GM21447 (cell line): ENCODE data around the gene LOXL3.
A peak's percentile ranks its signal among the peaks of the same experiment; 100 is the strongest.

ENCODE experiments used
- ATAC-seq: cut with Tn5 transposase; IDR thresholded peaks from one replicate; pipeline ENCODE4 v1.9.1; 2021; ENCODE audit not compliant: unreplicated experiment

Gene LOXL3

GRCh38 chr2:74510272-74510671, 43.5 kb downstream of the LOXL3 start:
- no peak for ATAC-seq

GRCh38 chr2:74507926-74508520, 45.7 kb downstream of the LOXL3 start:
- no peak for ATAC-seq

DNA sequence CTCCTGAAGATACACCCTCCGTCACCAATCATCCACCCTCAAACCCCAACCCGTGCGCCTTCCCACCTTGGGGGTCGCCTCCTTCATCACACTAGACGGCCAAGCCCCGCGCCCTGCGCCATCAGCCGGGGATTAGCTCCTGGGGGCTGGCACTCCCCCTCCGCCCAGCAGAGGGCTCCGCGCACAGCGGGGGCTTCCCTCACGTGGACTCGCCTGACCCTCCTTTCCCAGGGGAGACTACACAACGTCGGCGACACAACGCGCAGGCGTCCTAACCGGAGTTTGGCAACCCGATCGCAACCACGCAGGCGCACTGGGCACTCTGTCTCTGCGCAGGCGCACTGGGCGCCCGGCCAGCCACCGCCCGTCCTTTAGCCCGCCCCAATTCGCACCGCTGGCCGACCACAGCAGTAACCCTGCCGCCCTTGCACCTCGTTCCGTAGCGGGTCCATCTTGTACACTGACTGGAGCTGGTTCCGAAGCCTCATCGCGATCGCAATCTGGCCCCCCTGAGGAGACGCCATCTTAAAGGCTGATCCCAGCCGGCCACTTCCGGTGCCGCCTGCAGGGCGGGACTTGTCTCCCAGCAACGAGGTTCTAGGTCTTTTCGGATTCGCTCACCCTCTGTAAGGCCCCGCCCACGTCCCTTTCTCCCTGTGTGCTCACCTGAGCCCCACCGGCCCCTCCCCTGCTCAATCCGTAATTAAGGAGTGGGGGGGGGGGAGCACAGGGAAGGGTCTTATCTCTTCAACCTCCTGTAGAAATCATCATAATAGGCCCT, 46.4 kb downstream of the LOXL3 start, which contains the start of gene PCGF1:
Gene PCGF1 (minus strand): TSS at position 551 of the 781 bp plus-strand sequence. CDS start 27 bp downstream, at position 524.
- peak; percentile 91 for ATAC-seq

DNA sequence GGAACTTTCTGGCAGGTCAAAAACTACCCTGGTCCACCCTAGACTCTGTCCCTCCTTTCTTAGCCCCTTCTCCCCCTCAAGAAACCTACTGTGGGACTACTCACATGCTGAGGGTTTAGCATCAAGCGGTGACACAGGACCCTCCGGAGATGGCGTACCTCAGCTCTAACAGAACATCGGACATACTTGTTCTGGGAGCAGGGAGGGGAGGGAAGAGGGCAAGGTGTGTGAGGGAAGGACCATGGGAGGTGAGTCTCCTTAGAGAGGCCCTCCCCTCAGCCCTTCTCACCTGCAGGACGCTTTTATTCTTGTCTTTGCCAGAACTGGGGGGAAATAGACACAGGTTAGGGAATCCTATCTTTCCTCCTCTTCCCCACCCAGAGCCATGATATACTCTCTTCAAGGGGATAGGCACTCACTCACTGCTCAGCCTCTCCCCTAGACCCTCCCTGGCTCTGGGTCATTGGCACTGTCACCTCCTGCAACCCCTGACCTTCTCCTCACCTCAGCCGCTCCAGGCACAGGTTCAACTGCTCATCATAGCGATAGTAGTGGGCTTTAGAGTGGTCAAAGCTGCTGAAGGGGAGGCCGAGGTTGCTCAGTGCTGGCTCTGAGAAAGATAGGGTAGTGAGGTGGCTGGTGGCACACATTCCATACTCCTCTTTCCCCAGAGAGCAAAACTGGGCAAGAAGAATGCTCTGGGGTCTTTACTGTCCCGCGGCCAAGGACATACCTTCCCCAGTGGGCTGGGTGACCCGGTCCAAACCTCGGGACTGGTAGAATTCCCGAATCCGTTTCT, 48.1 kb downstream of the LOXL3 start:
- ATAC-seq: no peak

GRCh38 chr2:74504591-74504990, 49.2 kb downstream of the LOXL3 start:
- ATAC-seq: no peak

DNA sequence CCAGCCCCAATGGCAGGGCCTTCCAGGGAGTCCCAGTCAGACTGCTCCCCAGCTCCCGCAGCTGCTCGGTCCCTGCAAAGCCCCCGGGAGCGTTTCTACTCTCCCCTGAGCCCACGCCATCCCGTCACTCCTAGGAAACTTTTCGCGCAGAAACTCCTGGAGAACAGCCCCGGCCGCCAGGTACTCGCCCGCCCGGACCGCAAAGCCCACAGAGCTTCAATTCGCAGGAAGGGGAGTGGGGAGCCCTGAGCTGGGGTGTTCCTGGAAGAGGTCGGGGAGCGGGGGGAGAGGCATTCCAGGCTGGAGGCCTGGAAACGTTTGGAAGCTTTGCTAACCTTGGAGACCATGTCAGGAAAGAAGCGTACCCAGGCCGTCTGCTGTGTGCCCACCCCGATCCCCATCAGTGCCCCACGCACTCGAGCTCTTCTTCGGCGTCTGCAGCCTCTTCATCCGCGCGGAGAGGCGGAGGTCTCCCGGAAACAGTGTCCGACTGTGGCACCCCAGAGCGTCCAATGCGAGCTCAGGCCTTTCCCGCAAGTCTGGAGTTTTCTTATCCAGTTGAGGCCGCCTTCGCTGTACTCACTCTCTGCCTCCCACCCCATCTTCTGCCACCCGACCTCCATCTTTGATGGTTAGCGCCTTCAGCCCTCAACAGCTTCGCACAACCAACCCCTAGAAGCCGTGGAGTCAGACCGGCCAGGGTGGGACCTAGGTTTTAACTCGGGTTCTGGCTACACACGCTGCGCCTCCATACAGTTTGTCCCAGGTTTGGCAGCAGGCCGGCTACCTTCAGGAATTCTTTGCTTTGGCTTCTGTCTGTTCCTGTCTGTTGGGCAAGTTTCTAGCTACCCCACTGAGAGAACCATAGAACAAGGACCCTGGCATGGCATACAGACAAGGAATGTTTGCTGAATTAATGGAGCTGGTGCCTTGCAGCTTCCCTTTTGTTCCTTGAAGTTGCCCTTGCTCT, 50.0 kb downstream of the LOXL3 start:
- no peak for ATAC-seq

GRCh38 chr2:74502720-74503505, 50.8 kb downstream of the LOXL3 start:
- ATAC-seq: peak; percentile 26

GRCh38 chr2:74502147-74502719, 51.5 kb downstream of the LOXL3 start:
- ATAC-seq: no peak

- no peak for ATAC-seq
Measured at GRCh38 chr2:74501335-74502071, 52.2 kb downstream of the LOXL3 start.

GRCh38 chr2:74500578-74500946, 53.2 kb downstream of the LOXL3 start:
- no peak for ATAC-seq

DNA sequence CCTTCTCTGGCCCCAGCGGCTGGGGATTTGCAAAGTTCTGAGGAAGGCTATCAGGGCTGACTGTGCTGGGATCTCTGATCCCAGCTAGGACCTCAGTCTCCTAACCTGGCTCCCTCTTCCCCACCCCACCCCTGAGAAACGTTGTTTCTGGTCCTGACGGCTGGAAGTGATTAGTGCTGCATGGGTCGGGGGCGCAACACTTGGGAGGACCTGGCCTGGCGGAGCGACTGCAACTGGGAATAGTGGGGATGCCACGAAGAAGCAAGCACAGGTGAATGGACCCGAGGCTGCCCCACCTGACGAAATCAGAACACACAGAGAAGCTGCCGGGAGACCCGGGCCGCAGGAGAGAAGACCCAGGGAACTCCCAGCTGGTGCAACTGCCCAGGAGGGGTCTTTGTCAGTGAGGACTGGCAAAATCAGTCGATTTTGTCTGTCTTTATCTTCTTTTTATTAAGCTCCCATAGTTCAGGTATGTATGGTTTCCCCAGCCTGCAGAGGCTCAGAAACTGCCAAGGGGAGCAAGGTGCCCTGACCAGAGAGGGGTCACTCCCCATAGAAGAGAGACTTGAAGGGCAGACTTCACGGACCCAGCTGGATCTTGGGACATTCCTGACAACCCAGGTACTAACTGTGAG, 53.7 kb downstream of the LOXL3 start:
- ATAC-seq: no peak

GRCh38 chr2:74499267-74499939, 54.3 kb downstream of the LOXL3 start, which contains the start of gene LBX2:
TSS of gene LBX2 (minus strand) at chr2:74499603. CDS start at chr2:74499537, 66 bp downstream.
- ATAC-seq: no peak

GRCh38 chr2:74498500-74499266, 55.1 kb downstream of the LOXL3 start:
- no peak for ATAC-seq

GRCh38 chr2:74497777-74498499, 55.8 kb downstream of the LOXL3 start:
- no peak for ATAC-seq

DNA sequence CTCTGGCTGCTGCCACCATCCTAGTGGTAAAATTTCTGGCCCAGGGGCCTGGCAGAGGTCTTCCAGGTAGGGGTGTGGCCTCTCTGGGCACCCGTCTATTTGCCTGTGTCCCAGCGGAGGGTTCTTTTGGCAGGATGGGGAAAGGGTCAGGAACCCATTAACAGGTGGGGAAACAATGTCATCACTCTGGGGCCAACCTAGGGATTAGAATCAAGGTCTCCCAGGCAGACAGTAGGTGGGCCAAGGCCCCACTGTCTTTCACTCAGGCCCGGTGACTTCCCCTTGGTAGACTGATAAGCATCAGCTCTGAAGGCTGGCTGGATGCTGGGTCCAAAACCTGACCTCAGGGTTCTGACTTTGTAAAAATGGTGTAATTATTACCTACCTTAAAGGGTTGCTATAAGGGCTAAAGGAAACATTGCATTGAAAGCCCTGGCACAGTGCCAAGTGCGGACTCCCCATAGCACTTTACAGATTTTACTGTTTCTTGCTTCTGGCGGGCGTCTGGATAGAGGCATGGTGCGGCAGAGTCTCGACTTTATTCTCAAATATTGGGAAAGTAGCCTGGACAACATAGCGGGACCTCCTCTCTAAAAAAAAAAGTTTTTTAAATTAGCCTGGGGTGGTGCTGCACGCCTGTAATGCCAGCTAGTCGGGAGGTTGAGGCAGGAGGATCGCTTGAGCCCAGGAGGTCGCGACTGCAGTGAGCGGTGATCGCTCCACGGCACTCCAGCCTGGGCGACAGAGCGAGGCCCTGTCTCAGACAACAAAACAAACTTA, 56.6 kb downstream of the LOXL3 start:
- no peak for ATAC-seq
